Measurements from ENCODE around the gene SSH2.

Gene SSH2

DNA sequence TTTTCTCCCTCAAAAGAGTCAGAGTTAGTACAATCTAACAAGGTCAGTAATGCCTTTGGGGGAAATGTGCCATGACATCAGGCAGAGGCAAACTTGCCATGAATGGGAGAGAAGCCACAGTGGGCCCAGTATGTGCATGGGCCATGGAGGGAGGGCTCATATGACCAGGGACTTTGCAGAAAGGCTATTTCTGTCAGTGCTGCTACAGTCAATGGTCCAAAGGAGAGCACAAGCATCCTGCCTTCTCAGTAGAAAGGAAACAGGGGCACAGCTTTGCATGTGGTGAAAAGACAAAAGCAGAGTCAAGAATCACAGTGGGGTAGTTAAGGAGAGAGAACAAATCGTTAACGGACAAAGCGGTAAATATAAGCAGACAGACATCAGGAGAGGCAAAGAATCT lies 296.1 kb downstream of the SSH2 start:
- FAIRE-seq (no peak), DNase-seq (ENCODE audit: low spot score) (no peak)

DNA sequence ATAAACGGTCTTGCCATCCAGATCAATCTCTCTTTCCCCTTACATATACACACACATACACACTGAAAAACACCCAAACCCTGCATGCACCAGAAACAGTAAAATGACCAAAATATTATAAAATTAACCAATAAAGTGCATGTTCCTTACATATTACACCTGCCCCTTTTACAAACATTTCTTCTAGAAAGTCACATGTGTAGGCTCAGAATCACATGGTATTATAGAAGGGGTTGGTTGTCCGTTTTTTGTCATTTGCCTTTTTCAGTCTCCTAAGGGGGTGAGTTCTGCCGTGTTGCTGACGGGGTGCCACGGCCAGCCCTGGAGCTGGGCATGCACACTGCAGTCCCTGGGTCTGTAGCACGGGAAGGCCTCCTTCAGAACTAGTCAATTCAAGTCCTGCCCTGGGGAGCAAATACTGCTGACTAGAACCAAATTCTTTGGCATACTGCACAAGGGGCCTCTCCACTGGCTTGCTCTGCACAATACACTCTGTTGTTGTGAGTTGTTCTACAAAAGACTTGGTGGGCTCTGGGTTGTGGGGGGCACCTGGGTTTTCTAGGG lies 299.3 kb downstream of the SSH2 start:
- no peak for FAIRE-seq

DNA sequence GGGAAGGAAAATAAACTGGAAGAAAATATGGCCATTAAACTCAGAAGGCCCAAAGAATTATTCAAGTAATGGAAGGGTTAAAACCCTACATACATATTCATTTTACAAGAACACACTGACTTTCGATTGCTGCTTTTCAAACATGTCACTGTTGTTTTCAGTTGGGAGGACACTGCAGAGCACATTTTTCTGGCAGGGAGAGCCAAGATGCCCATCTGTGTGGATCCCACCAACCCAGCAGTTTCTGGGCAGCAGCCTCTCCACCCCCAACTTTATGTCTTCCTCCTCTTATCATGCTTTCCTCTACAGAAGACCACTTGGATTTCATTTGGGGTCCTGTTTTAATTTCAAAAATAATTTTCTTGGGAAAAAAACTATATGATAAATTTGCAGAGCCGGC lies 300.2 kb downstream of the SSH2 start:
- DNase-seq (ENCODE audit: low spot score) (no peak), FAIRE-seq (no peak)

More for the DNA sequence above, 299.3 kb downstream of the SSH2 start:
- DNase-seq (ENCODE audit: low spot score): no peak

DNA sequence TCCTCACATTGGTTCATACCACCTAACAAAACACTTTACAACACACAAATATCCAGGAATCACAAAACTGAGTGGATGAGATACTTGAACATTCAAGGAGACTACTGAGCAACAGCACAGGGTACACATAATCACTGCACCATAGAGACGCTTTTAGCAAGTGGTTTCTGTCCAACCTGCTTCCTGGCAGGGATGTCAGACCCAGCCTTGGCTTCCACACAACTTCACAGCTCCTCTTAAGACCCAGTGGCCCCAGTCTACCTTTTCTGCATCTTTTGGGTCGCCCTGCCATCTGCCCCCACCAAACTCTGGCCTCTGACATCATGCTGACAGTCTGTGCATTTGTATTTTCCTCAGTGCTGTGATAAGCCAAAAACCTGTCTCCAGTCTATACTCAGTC lies 301.4 kb downstream of the SSH2 start:
- DNase-seq (ENCODE audit: low spot score): no peak
- no peak for FAIRE-seq

DNA sequence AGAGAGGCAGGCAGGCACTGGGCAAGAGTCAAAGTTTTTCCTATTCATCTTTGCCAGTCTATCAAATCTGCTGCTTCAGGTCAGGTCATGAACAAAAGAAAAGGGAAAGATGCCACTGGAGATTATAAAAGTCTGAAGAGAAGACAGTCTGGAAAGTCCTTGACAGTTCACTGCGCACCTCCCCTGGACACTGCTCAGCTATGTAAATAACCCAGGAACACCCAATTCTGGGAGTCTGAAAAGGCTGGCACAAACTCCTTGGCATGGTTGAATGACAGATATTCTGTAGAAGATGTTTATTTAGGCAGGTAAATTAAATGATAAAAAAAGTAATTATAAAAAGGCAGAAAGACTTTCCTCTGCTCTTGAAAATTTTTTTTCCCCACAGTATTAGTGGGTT lies 302.1 kb downstream of the SSH2 start:
- no peak for FAIRE-seq

DNA sequence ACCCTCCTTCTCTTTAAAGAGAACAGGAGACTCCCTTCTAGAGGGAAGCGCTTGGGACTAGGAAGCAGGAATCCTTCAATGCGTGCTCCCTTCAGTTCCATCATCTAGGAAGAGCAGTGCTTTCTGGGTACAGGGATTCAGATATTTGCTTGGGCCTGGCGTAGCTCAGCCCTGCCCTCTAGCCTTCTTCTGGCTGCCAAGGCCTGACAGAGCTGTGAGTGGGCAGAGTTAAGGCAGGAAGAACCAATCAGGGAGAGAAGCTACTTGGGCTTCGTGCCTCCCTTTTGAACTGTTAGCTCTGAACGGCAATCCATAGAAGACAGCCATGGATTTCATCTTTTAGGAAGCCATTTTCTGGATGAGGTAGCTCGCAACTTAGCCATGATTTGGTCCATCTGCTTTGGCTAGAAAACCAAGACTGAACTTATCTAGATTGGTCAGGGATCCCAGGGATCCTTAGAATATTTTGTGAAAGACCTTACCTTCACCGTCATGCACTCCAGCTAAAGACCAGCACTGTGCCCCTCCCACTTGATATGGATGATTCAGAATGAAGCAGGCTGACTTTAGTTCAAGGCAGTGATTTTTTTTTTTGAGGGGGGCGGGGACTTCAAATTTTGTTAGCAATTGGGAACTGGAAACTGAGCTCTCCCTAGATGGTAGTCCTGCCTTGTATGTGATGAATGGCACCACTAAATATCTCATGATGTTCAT lies 304.8 kb downstream of the SSH2 start:
- no peak for DNase-seq (ENCODE audit: low spot score)
- no peak for FAIRE-seq

More for the DNA sequence above, 302.1 kb downstream of the SSH2 start:
- no peak for DNase-seq (ENCODE audit: low spot score)

DNA sequence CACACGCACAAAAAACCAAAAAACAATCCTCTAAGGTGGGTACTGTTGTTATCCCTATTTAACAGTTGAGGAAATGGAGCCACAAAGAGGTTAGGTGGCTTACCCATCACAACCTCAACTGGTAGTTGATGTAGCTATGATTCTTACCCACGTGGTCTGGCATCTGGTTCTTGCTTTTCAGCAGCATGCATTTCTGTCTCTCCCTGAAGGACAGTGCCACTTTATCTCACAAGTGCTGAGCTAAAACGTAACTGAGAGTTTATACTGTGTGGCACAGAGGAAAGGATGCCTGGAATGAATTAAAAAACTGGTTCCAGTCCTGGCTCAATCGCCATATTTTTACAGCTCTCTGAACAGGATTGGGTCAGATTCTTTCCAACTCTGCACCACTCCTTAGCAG lies 305.4 kb downstream of the SSH2 start:
- no peak for FAIRE-seq

DNA sequence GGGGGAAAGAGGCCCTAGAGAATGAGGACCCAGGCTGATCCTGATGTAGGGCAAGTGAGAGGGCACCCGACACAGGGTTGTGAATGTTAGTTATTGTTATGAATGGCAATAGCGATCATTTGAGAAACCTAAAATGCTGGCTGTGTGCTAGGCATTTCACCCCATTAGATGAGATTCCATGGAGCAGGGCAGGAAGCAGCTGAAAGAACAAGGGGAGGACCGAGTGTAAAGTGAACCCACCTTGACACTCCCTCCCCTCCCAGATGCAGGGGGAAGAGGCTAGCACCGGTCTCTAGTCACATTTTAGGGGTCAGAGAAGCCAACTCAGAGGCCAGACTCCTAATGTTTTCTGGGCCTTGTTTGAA lies 306.8 kb downstream of the SSH2 start:
- DNase-seq (ENCODE audit: low spot score) (no peak), FAIRE-seq (no peak)

More for the DNA sequence above, 305.4 kb downstream of the SSH2 start:
- DNase-seq (ENCODE audit: low spot score): no peak

DNA sequence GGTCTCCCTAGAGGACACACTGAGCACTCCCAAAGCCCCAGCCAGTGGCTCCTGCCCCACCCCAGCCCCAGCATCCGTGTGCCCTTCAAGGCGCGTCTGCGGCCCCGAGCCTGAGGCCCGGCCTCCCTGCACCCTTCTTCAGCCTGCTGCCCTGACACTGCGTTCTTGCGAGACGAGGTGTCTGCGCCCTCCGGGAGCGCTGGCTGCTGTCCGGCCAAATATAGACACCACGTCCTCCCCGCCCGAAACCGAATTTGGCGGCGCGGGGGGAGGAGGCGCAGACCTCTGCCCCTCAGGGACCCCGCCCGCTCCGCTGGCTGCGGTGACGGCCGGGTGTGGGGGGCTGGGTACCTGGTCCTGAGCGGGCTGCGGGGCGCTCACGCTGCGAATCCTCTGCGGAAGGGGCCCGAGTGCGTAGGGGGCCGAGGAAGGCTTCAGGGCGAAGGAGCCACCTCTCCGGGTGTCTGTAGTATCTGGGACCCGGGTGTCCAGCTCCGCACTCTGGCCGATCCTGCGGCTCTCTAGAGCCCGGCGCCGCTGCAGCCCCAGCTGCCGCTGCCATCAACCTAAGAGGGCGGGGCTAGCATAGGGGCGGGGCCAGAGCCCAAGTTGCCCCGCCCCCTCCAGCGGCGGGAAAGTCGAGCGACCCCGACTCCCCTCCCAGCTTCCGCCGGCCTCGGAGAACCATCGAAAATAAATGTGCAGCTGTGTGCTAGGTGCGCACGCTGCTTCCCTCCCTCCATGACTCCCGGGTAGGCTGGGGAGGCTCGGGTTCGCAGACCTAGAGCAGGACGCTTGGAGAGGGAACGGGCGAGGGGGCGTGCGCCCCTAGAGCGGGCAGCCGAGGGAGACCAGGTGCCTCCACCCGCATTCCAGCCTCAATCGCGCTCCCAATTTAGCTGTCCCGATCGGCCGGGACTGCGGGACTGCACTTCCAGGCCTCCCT lies 307.4 kb downstream of the SSH2 start, which contains the start of gene CORO6:
CORO6 (minus strand) TSS at position 576 of the 946 bp plus-strand sequence. CDS start 1,491 bp downstream, outside the sequence.
- DNase-seq (ENCODE audit: low spot score): no peak
- no peak for FAIRE-seq

DNA sequence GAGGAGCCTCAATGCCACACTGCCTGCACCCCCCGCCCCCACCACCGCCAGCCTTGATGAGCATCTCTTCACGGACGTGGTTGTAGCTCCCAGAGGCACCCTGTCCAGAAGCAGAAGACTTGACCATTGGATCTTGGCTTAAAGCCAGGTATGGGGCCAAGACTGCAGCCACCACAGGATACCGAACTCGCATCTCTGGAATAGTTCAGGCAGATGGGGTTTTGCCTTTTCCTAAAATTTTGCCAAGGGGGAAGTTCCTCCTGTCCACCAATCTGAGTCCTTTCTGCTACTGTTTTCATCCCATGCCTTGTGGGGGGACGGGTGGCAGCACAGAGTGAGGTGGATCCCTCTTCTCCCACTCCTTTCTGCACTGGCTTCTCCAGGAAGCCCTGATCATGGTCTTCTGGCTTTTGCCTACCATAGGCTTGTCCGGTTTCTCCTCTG lies 308.3 kb downstream of the SSH2 start:
- FAIRE-seq: no peak

DNA sequence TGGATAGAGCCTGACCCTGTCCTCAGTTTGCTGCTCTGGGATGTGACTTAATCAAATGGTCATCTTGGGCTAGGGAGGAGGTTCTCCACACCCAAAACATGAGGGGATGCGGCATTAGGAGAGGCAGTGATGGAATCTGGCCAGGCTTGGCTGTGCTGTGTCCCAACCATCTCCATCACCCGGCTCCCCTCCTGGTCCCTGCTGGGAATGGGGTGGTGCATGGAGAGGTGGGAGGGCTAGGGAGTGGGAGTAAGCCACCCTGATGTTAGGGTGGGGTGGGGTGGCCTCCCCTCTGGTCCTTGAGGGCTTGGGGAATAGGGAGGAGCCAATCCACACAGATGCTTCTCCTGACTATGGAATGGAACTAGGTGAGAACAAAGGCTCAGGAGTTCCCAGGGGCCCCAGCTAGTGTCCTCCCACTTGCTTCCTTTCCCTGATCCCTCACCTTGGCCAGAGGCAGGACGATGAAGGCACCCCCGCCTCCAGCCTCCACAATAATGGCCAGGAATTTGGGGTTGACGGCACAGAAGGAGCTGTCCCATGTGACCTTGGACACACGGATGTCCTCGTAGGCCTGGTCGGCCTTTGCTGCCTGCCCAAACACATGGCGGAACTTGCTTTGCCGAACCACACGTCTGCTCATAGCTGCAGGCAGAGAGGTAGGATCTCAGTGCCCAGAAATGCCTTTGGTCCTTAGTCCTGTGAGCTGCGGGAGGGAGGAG lies 309.1 kb downstream of the SSH2 start:
- no peak for DNase-seq (ENCODE audit: low spot score)
- FAIRE-seq: peak; percentile 42

More for the DNA sequence above, 308.3 kb downstream of the SSH2 start:
- peak; percentile 42 for DNase-seq (ENCODE audit: low spot score)

DNA sequence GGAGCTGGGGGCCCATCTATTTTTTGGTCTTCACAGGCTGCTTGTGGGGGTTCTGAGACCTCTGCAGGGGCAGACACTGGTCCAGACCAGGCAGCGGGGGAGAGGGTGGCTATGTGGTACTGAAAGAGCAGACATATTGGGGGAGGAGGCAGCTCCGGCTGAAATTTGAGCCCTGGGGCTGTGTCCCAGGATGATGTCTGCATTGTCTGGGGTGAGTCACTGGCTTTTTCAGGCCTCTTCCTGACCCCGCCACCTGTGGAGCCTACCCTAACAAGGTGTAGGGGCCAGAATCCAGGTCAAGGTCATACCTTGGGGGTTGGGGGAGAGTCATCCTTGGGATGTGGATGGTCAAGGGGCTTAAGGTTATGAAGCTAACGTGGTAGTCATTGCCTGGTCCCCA lies 309.8 kb downstream of the SSH2 start:
- DNase-seq (ENCODE audit: low spot score): peak; percentile 86
- no peak for FAIRE-seq

DNA sequence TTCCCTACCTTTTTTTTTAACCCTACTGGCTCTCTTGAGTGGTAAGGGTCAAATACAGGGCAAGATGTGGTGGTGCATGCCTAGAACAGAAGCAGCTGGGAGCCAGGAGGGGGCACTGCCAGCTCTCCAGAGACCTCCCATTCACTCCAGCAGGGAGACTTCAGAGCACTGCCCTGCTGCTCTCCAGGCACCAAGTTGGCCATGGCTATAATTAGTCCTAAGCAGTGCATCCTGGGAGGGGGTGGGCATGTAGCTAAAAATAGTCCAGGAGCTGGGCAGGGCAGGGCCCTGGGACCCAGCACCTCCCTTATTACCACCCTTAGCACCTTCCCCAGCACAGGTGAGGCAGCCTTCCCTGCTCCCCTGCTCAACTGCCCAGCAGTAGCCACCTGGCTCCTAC lies 310.8 kb downstream of the SSH2 start:
- FAIRE-seq: no peak
- DNase-seq (ENCODE audit: low spot score): no peak

DNA sequence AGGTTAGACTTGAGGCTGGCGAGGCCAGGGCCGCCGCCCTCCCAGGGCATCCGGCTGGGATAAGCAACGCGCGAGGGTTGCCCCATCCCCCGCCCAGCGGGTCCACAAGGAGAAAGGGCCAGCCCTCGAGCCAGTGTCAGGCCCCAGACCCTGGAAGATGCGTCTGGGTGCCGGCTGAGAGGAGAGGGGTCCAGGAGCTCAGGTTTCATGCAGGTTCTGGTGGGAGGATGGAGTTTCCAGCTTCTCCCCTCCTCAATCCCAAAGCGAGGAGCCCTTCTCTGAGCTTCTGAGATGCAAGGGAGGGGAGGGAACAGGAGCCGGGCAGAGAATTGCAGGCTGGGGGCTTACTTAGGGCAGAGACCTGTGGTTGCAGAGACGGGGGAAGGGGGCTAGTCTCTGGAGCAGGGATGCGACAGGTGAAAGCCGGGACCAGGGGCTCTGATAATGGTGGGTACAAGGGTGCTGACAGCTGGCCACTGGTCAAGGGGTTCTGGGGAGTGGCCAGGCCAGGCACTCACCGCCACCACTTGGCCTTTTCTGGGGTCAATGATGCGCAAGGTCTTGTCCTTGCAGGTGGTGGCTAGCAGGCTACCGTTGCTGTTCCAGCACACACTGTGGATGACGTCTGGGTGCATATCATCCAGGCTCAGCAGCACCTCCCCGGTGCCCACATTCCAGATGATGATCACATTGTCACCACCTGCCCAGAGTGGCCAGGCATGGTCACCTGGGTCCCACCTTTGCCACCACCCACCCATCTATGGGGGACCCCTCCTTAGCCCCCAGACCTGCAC lies 311.6 kb downstream of the SSH2 start:
- FAIRE-seq (no peak), DNase-seq (ENCODE audit: low spot score) (no peak)

DNA sequence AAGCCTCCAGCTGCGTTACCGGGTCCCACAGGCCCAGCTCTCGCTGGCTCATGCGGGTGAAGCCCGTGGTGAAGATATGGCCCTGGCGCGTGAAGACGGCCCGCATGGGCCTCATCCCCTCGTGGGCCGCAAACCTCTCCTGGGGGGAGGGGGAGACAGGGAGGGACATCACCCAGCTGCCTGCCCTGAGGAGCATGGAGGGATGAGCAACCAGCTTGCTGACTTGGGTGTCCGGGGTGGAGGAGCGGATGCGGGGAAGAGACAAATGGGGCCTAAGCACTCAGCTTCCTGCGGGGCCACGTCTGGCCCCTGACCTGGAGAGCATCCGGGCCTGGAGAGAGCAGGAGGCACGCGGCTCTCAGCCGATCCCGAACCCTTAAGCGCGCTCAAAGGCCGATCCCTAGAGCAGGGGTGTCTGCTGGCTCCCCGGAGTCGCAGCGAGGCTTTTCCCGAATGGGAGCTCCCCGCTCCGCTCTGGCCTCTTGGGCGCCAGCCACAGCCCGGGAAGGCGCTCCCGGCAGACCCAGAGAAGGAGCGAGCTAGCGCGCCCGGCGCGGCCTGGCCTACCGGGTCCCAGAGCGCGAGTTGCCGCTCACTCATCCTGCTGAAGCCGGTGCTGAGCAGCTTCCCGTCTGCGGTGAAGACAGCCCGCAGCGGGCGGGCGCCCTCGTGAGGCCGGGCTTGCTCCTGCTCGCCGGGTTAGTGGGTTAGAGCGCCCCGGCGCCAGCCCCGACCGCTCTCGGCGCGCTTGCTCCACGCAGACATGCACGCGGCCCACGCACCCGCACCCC lies 312.4 kb downstream of the SSH2 start:
- no peak for DNase-seq (ENCODE audit: low spot score)

DNA sequence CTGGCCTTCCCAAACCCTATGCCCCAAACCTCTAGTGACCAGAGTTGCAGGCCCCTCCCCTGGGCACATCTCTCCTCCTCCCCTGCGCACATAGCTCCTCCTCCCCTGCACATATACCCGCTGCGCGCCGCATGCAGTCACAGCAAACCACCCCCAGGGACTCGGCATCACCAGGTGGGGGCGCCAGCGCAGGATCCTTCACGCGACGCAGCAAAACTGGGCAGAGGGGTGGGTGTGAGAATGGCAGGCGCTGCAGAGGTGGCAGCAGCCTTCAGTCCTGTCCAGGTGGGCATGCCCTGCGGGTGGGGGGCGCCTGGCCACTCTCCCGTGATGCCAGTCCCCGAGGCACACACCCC lies 312.9 kb downstream of the SSH2 start:
- no peak for DNase-seq (ENCODE audit: low spot score)
- FAIRE-seq: no peak

More for the DNA sequence above, 312.4 kb downstream of the SSH2 start:
- no peak for FAIRE-seq

DNA sequence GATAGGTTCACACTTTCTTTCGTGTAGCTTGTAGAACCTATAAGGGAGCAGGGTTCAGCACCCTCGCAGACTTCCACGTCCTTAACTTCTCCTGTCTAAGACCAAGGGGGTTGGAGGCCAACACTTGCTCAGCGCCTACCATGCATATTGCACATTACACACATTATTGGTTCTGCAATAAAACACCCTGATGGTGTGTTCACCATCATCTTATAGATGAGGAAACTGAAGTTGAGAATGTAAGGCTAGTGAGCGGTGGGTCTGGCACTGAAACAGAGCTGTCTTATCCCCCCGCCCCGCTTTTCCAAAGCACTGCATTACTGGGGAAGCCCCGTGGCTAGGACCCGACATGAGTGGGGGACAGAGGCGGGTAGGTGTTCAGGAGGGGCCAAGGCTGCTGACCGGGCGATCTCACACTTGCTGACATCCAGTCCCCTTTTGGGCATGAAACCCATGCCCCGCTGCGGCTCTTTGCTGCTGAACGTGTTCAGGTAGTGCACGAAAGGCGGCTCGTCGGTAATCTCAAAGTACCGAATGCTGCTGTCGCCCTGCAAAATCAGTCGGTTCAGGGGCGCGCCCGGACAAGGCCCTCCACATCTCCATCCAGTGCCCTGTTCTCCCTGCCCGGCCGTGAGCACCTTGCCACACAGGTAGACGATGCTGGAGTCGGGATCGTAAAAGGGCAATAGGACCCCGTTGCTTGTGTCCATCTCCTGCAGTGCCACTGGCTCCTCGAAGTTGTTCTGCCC lies 313.6 kb downstream of the SSH2 start:
- FAIRE-seq (no peak), DNase-seq (ENCODE audit: low spot score) (no peak)

DNA sequence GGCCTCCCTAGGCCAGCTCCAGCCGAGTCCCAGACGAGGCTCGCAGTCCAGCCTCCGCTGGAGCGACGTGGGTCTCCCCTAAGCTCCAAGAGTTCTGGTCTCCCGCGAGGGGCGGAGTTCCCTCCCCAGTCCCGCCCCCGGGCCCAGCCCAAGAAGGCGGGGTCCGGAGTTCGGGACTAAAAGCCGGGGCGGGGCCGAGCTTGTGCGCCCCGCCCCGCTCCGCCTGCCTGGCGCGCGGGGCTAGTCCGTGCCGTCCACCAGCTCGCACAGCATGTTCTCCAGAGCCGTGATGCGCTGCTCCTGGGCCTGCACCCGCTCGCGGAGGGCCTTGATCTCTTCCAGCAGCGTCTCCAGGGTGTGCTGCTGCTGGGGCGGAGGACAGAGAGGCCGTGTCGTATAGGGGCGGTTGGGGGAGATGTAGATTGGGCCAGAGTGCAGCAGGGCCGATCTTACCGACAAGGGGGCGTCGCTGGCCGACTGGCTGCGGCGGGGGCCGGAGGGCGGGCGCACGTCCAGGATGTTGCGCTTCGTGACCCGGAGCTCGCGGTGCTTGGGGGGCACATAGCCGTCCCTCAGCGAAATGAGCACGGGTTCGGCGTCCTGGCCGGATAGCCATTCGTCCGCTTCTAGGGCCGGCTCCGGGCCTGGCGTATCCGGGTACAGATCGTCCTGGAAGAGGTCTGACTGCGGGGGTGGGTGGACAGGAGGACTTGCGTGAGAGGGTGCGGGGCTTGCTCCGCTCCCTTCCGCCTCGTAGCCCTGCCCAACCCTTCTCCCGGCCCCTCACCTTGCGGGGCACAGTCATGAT lies 314.3 kb downstream of the SSH2 start:
- FAIRE-seq: no peak
- DNase-seq (ENCODE audit: low spot score): no peak

All from urothelium cell line (cell line).